ENCODE measurements around the gene RASSF4. TPM values are rescaled to one million over a fixed set of nuclear protein-coding genes. Genes with fewer than 3 reads are reported as not detected.

Gene RASSF4
- total and polyA plus RNA-seq, 9 of the 15 experiments (the other 6 are each of a cell fraction or from before 2014, with no cell fraction given) = 0.01 to 0.62 (median 0.11) TPM; not detected in 3

DNA sequence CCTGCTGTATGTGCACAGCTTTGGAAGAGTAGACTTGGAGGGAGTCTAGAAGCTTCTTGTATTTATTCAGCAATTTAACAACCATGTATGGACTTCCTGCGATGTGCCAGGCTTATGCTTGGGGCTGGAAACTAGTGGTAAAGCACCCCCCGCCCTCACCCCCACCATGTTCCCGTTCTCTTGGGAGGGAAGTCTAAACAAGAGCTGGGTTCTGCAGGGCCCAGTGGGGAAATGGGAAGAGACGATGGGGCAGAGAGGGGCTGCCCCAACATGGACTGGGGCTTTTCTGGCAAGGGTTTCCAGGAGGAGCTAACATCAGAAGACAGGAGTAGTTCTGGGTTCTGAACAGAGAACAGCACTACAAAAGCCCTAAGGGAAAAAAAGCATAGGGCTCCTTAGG is 8.0 kb downstream of the RASSF4 start:
- in situ Hi-C loops (cut with MboI) (no loop called here), intact Hi-C loops (cut with micrococcal nuclease) (no loop called here)
- ChIA-PET POLR2A (interaction anchor here (1.3 kb wide), 1 partner anchor 18 kb away, joined by 3 read pairs; no protein-coding TSS in a partner anchor), CTCF (ENCODE audit: low intra/inter-chr PET ratio) (no interaction called here)
- H3K36me3 ChIP-seq (ENCODE audit: control insufficient read depth, insufficient read depth, low read length) = no peaks in the 10 kb centered on the region
- H3K27ac ChIP-seq (ENCODE audit: extremely low read depth, low read depth, low read length) = no peak overlapping the region
- ATAC-seq (no peak), FAIRE-seq (no peak), DNase-seq (ENCODE audit: extremely low read depth in 1 of 4, low spot score in 3 of 4) (no peak)
- no peak overlapping the region for H3K4me2 ChIP-seq (ENCODE audit: insufficient read depth, low read length)
- H3K9ac ChIP-seq (ENCODE audit: insufficient read depth in 1 of 2, low read depth in 2 of 2, low read length in 2 of 2) = no peak overlapping the region
- no peaks in the 10 kb centered on the region for H3K79me2 ChIP-seq (ENCODE audit: control insufficient read depth, insufficient read depth, low read length)
- no peaks in the 10 kb centered on the region for H3K9me1 ChIP-seq (ENCODE audit: control insufficient read depth, insufficient read depth, low read length)
- BruUV-seq (replicated peaks) = no TSS peak
- peaks cover 5 to 7% of the 10 kb centered on the region in 2 experiments; a peak in 4 of 5 replicates for H3K4me1 ChIP-seq (replicated peaks in 1 of 2; ENCODE audit: control insufficient read depth in 2 of 2, insufficient read depth in 2 of 2, low read length in 2 of 2)
- no peak overlapping the region for H3K4me3 ChIP-seq
- H3K27me3 ChIP-seq (ENCODE audit: control insufficient read depth in 2 of 2, insufficient read depth in 2 of 2, low read length in 2 of 2) = peaks cover 0 to 27% of the 10 kb centered on the region in 2 experiments; a peak in 2 of 5 replicates
- no peaks in the 10 kb centered on the region for H3K9me3 ChIP-seq (replicated peaks; ENCODE audit: control insufficient read depth, insufficient read depth, low read depth, low read length)
- no peaks in the 10 kb centered on the region for H4K20me1 ChIP-seq (replicated peaks; ENCODE audit: control insufficient read depth, insufficient read depth, low read length)
- TF ChIP-seq, protein P1, sequence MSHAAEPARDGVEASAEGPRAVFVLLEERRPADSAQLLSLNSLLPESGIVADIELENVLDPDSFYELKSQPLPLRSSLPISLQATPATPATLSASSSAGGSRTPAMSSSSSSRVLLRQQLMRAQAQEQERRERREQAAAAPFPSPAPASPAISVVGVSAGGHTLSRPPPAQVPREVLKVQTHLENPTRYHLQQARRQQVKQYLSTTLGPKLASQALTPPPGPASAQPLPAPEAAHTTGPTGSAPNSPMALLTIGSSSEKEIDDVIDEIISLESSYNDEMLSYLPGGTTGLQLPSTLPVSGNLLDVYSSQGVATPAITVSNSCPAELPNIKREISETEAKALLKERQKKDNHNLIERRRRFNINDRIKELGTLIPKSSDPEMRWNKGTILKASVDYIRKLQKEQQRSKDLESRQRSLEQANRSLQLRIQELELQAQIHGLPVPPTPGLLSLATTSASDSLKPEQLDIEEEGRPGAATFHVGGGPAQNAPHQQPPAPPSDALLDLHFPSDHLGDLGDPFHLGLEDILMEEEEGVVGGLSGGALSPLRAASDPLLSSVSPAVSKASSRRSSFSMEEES (CRISPR knock-in tag; IDR thresholded peaks at IDR 0.05) = no peak
- TF ChIP-seq NR4A1 (CRISPR knock-in tag; IDR thresholded peaks at IDR 0.05) = no peak
- no peak for TF ChIP-seq NR4A1 (tag; IDR thresholded peaks at IDR 0.05)
- TF ChIP-seq MTF1 (CRISPR knock-in tag; IDR thresholded peaks at IDR 0.05; ENCODE audit: borderline replicate concordance) = no peak
- 23% methylated on average over 4 of the region's 4 CpGs for WGBS (ENCODE audit: insufficient coverage, low coverage, missing lambda C conversion rate)
- H2AFZ ChIP-seq (ENCODE audit: low read depth, low read length) = peak overlapping the region; percentile 81; the same call in 1 of the 2 replicates
